SK-N-DZ (cell line): ENCODE results near the gene SAMHD1.
"Not testable (repeated sequence)": the region's sequence is repeated elsewhere in the genome, so short reads cannot be mapped to it uniquely, and the experiment has no call there.

Source experiments
- DNase-seq: peaks from one replicate; pipeline ENCODE4 v3.0.0-alpha.2; 2015; ENCODE audit warnings: low spot score

Gene SAMHD1

DNA sequence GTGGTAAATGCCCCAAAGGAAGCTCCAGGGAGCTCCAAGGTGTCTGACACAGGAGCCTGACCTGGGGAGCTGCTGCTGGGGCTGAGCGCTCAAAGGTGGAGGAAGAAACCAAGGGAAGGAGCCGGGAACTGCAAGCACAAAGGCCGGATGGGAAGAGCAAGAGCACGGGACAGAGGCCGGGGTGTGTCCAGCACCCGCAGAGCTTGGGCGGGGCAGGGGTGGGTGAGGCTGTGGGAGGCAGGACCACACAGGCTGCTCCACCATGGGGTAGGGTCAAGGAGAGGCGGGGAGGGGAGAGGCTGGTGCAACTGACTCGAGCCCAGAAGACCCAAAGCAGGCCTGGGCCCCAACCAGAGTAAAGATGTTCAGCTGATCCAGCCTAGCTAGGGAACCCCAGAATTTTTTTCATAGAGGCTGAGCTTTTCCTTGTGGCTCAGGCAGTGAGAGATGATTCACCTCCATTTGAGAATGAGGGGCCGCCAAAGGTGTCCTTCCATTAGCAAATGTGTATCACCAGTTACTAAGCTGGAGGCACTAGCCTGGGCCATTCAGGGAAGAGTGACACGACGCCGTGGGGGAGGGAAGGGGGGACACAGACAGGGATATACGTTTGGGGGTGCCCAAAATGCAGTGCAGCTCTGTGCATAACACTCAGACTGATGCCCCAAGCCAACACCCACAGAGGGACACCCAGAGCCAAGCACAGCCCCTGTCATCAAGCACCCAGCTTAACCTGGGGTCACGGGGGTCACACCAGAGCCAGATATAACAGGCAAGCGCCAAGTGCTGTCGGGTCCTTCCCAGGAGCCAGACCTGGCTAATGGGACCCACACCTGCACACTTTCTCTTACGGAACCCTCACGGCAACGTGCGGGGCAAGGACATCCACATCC, 96.9 kb downstream of the SAMHD1 start:
- no peak for DNase-seq

DNA sequence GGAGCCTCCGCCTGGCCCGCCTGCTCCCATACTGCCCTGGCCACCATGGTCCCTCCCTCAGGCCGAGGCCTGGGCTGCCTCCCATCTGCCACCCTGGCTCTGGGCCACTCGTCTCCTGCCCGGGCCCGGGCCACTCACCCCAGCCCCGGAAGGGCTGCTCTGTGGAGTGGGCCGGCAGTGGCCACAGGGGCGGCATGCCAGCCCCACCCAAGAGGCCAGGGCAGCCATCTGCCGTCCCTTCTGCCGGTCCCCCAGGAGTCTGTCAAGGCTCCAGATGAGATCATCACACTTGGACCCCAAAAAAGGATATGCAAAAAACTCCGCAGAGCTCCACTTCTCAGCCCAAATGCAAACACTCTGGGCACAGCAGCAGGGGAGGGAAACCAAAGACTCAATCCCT, 99.3 kb downstream of the SAMHD1 start:
- DNase-seq: no peak

DNA sequence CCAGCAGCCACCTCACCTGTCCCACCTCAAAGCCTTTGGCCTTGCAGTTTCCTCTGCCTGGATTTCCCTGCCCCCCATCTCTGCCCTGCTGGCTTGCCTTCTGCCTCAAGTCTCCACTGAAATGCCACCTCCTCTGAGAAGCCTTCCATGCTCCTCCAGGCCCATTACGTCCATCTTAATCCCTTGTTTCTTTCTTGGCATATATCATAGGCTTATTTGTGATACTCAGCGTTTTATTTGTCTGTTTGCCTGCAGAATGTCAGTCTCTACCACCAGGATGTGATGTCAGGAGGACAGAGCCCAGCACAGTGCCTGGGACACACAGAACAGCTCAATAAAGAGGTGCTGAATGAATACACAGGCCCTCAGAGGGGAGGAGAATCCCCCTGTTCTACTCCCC, 100.0 kb downstream of the SAMHD1 start:
- DNase-seq: no peak

DNA sequence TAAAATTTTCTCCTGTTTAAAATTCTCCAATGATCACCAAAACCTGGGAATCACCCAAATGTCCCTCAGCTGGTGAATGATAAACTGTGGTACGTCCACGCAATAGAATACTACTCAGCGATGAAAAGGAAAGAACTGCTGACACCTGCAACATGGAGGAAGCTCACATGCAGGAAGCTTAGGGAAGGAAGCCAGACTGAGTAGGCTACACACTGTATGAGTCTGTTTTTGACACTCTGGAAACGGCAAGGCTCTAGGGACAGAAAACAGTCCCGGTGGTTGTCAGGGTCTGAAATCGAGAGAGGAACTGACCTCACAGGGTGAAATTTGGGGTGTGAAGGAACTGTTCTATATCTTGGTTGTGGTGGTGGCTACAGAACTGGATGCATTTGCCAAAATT, 100.7 kb downstream of the SAMHD1 start:
- DNase-seq: no peak

DNA sequence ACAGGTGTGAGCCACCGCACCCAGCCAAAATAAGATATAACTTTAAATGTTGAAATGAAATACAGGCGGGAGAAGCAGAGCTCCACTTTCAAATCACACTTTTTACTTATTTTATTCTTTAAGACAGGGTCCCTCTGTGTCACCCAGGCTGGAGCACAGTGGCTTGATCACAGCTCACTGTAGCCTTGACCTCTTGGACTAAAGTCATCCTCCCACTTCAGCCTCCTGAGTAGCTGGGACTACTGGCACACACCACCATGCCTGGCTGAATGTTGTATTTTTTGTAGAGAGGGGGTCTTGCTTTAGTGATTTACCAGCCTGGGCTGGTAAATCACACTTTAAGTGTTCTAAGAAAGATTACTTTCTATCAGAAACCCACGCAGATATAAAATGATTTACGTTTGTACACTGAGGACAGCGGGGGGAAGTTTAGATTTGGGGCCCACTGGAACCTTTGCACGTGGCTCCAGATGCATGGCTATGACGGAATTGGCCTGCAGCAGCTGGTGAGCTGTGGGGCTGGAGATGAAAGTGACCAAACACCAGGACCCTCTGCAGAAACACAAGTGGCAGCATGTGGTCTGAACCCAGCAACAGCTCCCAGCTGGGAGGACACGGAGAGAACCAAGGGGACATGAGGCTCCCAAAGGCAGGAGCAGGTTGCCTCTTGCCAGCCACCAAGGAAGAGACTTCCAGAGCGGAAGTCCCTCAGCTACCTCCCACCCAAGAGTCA, 102.0 kb downstream of the SAMHD1 start:
- no peak for DNase-seq

DNA sequence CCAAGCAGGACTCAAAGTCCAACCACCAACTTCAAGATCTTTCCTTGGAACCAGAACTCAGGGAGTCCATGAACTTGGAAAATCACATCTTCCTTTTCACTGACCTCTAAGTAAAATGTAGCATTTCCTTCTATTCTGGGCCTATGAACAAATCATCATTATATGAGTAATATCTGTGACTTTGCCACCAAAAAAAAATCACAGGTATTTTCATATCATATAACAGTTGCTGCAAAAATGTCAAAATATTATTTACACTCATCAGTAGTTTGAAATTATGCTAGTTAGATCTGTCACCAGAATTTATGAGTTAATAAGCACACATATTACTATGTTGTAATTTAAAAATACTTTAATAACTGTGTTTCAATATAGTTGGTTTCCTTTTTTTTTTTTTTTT, 102.8 kb downstream of the SAMHD1 start:
- no peak for DNase-seq

DNA sequence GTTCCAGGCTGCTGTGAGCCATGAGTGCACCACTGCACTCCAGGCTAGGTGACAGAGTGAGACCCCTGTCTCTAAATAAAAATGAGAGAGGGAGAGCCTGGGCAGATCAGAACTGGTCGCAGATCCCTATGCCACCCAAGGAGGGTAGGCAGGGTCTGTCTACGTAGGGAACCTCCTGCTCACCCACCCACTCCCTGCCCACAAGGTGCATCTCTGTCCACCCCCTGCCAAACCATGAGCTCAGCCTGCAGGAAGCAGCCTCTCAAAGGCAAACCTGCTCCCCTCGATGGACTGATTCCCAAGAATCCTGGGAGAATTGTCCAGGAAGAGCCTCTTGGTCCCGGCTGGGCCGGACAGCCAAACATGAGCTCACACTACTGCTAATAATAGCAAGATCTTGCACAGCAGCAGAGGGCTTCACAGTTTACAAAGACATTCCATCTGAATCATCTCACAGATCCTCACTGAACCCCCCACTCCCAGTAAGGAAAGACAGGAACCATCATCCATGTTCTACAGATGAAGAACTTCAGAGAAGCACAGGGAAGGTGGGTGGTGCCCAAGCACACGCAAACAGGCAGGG, 103.3 kb downstream of the SAMHD1 start:
- no peak for DNase-seq

DNA sequence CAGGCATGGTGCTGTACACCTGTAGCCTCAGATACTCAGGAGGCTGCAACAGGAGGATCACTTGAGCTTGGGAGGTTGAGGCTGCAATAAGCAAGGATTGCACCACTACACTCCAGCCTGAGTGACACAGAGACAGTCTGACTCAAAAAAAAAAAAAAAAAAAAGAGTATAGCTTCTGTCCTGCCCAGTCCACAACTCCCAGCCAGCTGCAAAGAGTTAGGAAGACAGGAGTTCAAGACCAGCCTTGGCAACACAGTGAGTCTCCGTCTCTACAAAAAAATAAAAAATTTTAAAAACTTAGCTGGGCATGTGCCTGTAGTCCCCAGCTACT, 103.8 kb downstream of the SAMHD1 start:
- DNase-seq: no peak

DNA sequence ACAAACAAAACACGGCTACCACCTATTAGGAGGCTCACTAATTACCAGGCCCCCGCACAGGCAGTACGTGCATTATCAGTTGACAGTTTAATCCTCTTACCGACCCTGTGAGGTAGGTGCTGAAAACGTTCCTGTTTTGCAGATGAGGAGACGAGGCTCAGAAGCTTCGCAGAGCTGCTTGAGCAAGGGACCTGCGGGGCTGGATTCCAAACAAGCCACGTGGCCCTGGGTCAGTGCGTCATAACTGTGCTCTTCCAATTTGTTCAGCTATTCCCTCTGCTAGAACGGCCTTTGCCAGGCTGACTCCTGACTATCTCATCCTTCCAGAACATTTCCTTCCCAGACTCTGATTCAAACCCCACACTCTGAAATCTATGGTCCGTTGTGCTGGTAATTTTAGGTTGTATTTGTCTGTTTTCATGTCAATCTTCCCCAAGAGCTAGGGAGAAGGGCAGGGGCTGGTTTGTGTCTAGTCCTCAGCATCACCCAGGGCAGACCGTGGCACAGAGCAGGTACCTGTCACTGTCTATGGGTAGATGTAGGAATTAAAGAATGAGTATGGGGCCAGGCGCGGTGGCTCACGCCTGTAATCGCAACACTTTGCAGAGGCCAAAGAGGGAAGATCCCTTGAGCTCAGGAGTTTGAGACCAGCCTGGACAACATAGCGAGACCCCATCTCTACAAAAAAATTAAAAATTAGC, 104.3 kb downstream of the SAMHD1 start:
- DNase-seq: no peak

DNA sequence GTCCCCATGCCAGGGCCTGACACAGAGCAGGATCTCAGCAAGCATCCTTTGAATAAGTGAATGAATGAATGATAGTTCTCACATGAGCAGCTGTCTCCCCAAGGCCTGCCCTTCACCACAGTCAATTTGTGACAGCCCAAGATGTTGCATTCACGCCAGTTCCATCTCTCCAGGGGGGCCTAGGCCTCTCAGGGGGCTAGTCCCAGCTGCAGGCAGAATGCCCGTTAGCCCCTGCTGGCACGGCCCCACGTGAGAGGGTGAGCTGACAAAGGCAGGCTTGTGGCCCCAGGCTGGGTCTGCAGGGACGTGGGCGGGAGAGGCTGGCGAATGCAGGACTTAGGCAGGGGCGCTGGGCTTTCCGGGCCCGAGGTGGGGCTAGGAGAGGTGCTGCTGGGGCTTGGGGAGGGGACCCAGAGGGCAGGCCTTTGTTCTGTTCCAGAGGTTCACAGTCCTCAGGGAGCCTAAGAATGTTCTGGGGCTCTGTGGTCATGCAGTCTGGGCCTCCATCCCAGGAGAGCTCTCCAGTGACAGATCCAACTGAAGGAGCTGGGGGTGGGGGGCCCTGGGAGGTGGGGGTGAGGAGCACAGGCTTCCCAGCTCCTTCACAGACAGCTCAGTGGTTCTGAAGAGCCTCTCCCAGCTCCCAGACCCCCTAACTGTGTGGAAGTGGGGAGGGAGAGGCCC, 106.1 kb downstream of the SAMHD1 start:
- DNase-seq: no peak

DNA sequence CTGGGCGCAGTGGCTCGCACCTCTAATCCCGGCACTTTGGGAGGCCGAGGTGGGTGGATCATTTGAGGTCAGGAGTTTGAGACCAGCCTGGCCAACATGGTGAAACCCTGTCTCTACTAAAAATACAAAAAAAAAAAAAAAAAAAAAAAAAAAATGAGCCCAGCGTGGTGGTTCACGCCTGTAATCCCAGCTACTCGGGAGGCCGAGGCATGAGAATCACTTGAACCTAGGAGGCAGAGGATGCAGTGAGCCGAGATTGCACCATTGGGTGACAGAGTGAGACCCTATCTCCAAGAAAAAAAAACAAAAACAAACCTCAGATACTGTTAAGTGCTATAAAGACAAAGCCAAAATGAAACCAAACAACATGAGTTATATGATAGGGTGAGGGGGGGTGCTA, 110.5 kb downstream of the SAMHD1 start:
- not testable (repeated sequence) for DNase-seq
